GM13977 (cell line): ENCODE results near the gene CYTH1.
"Not testable (repeated sequence)": the region's sequence is repeated elsewhere in the genome, so short reads cannot be mapped to it uniquely, and the experiment has no call there.

Experiments
- DNase-seq: peaks from one replicate; pipeline ENCODE4 v3.0.0; 2012; ENCODE audit warnings: low spot score
- CTCF ChIP-seq: IDR thresholded peaks from 2 replicates; pipeline ENCODE4 v1.5.1; 2012; ENCODE audit warnings: mild to moderate bottlenecking, control low read depth; ENCODE audit not compliant: insufficient read depth; ENCODE audit errors: extremely low read depth, missing control alignments
- in situ Hi-C: fragments of 300-500 bp; cut with MboI; formaldehyde crosslinking; loops from one replicate; pipeline ENCODE4 v1.12.0; 2022; ENCODE audit warnings: low sequenced_read_pairs, low pct_unique_long_range_greater_than_20kb, mixed read lengths, inconsistent platforms; ENCODE audit not compliant: unreplicated experiment

CYTH1 gene

GRCh38 chr17:78785011-78785662, 3.1 kb upstream of the CYTH1 start:
- TF ChIP-seq CTCF: no peak
- no peak for DNase-seq
- in situ Hi-C loops: no loop called here

- no peak for DNase-seq
- no peak for TF ChIP-seq CTCF
- in situ Hi-C loops: no loop called here
Measured at GRCh38 chr17:78784352-78784751, 2.3 kb upstream of the CYTH1 start.

- no peak for TF ChIP-seq CTCF
- in situ Hi-C loops: no loop called here
- DNase-seq: no peak
Measured at GRCh38 chr17:78783711-78784324, 1.7 kb upstream of the CYTH1 start.

- TF ChIP-seq CTCF: no peak
- no peak for DNase-seq
- in situ Hi-C loops: no loop called here
Measured at GRCh38 chr17:78781104-78781892, 775 bp downstream of the CYTH1 start.

- no peak for DNase-seq
- TF ChIP-seq CTCF: no peak
- in situ Hi-C loops: no loop called here
Measured at GRCh38 chr17:78780335-78780734, 1.7 kb downstream of the CYTH1 start.

GRCh38 chr17:78779850-78780249, 2.2 kb downstream of the CYTH1 start:
- no peak for TF ChIP-seq CTCF
- in situ Hi-C loops: no loop called here
- DNase-seq: no peak

- in situ Hi-C loops, DNase-seq: not testable (repeated sequence)
Measured at GRCh38 chr17:78779286-78779651, 2.8 kb downstream of the CYTH1 start.
